Measurements from ENCODE around the gene SPSB3.

Gene SPSB3

GRCh38 chr16:1727651-1728624, 54.4 kb downstream of the SPSB3 start:
- no peaks in the 10 kb centered on the region for H3K4me1 ChIP-seq (ENCODE audit: insufficient read depth, low read length)
- H3K36me3 ChIP-seq (ENCODE audit: insufficient read depth, low read length): no peaks in the 10 kb centered on the region
- no peaks in the 10 kb centered on the region for H3K9me3 ChIP-seq (ENCODE audit: control insufficient read depth, insufficient read depth, low read length)
- H3K9ac ChIP-seq (ENCODE audit: low read depth, low read length): no peak overlapping the region

All from ES-I3 (cell line).